Activated CD8-positive, alpha-beta T cell treated with anti-CD3 and anti-CD28 coated beads, Interleukin-2, amount 10 ng/mL, durations not matched to agents 7 days and 5 days (primary cell): ENCODE data around the gene NFATC4. TPM values are rescaled to one million over a fixed set of nuclear protein-coding genes. Genes with fewer than 3 reads are reported as not detected.

Source experiments
- ATAC-seq: fragments of 150-1000 bp; cut with Tn5 transposase; one replicate; pipeline ENCODE4 v1.10.0; 2021; ENCODE audit warnings: moderate library complexity
- CTCF ChIA-PET: fragments of 350-600 bp; sonication (Branson Sonifier 250); formaldehyde crosslinking; loops from one replicate; lab custom pipeline; 2021; ENCODE audit warnings: antibody characterized with exemption; lab: Charles Lee
- POLR2A ChIA-PET: fragments of 350-600 bp; sonication (Branson Sonifier 250); formaldehyde crosslinking; loops from one replicate; lab custom pipeline; 2021; ENCODE audit warnings: antibody characterized with exemption; lab: Charles Lee
- DNase-seq: peaks from one replicate; pipeline ENCODE4 v3.0.0-alpha.2; 2020
- H3K27ac Mint-ChIP-seq: one replicate; pipeline ENCODE4 v1.8.0; 2021; ENCODE audit warnings: mild to moderate bottlenecking, mixed read lengths
- H3K27me3 Mint-ChIP-seq: one replicate; pipeline ENCODE4 v1.8.0; 2021; ENCODE audit warnings: low read depth, mixed read lengths
- H3K36me3 Mint-ChIP-seq: one replicate; pipeline ENCODE4 v1.8.0; 2021; ENCODE audit warnings: low read depth, mixed read lengths
- H3K4me1 Mint-ChIP-seq: one replicate; pipeline ENCODE4 v1.8.0; 2021; ENCODE audit warnings: low read depth, mixed read lengths
- H3K4me3 Mint-ChIP-seq: one replicate; pipeline ENCODE4 v1.8.0; 2021; ENCODE audit warnings: mild to moderate bottlenecking, mixed read lengths
- H3K9me3 Mint-ChIP-seq: one replicate; pipeline ENCODE4 v1.8.0; 2022; ENCODE audit warnings: mixed read lengths; ENCODE audit not compliant: insufficient read depth
- total RNA-seq, 2 experiments: library from RNA; stranded (reverse); gene quantifications; one replicate each; pipeline ENCODE4 v1.2.3, GENCODE V29; 2021

NFATC4 gene
- total RNA-seq, 2 experiments from 2014 or later: not detected

DNA sequence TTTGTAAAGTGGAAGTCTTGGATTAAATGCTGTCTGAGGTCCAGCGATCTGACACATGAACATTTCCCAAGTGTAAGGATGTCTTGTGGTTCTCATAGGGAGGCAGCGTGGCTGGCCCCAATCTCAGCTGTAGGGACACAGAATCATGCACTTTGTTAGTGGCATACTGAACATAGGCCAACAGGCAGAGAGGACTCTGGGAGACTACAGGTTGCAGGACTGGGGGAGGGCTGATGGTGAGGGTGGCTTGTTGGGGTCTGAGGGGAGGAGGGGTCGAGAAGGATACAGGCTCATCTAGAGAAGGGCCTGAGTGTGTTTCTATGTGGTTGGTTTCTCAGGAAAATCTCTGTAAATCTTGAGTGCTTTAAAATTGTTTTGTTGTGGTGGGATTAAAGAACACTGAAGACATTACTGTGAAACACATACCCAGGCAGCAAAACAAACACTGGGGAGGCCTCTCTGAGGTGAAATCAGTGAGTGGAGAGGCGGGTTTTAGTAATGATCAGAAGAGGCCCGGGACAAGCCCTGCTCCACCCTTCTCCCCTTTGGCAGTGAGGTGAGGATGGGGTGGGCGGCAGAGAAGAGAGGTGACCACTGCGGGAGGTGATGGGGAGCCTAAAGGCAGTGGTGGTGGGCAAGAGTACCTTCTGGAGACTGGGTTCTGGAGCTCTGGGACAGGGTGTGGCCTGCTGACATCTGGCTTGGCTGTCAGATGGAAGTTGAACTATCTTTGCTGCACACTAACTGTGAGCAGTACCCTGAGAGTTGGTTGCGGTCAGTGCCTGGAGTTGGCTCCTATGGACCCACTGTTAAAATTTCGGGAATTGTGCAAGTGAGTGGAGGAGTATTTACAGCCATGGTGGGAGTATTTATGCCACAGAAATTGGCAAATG lies 34.1 kb downstream of the NFATC4 start:
- POLR2A ChIA-PET: no interaction called here
- CTCF ChIA-PET: no interaction called here
- DNase-seq: no peak
- no peak for ATAC-seq
- H3K27me3 Mint-ChIP-seq: peaks cover 51% of the 10 kb centered on the region
- H3K27ac Mint-ChIP-seq: no peak overlapping the region
- H3K9me3 Mint-ChIP-seq: no peaks in the 10 kb centered on the region
- no peaks in the 10 kb centered on the region for H3K36me3 Mint-ChIP-seq
- no peak overlapping the region for H3K4me3 Mint-ChIP-seq
- peaks cover 4% of the 10 kb centered on the region for H3K4me1 Mint-ChIP-seq

DNA sequence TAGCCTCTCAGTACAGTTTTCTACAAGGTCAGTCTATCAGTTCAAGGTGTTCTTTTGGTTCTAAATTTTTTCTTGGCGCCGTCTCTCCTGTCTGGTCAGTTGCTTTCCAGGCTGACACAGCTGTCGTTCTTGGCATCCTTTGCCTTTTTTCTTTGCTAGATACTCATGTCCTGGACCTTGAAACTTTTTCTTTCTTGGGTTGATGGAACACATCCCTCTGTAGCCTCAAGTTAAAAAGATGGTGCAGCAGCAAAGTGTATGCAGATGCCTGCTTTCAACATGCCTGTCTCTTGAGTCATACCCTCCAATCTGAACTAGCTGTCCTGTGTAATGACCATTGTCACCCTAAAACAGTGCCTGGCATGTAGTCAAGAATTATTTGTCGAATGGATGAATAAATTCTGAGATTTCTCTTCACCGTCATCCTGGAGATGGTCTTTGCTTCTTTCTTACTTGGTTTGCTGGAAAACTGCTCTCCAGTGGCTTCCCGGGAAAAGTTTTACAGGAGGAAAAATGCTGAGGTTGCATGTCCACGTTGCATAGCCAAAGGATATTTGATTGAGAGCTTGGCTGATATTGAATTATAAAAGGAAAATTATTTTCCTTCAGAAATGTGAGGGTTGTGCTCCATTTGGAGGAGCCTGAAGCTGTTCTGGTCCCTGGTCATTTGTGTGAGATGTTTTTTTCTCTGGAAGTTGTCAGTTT lies 35.5 kb downstream of the NFATC4 start:
- ATAC-seq (no peak), DNase-seq (no peak)
- Mint-ChIP-seq H3K27ac (no peak overlapping the region), H3K4me3 (no peak overlapping the region), H3K9me3 (no peaks in the 10 kb centered on the region), H3K36me3 (no peaks in the 10 kb centered on the region), H3K4me1 (peaks cover 4% of the 10 kb centered on the region), H3K27me3 (peaks cover 43% of the 10 kb centered on the region)
- ChIA-PET CTCF (no interaction called here), POLR2A (interaction anchor here (1.0 kb wide), 1 partner anchor 26 kb away, joined by 4 read pairs; the partner anchor contains the start of genes CBLN3 and KHNYN)

DNA sequence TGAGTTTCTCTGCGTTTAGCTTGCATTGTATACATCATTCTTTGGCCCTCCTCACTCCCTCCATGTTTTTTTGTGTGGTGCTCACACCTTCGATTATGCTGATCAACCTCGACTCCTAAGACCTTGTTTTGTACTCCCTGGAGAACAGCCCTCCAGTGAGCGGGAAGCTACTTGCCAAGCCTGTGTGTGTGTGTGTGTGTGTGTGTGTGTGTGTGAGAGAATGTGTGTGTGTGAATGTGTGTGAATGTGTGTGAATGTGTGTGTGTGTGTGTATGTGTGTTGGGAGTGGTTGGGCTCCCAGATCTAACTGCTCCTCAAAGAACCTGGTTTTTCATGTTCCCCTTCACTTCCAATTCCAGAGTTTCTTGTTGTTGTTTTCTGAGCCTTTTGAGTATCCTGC lies 36.8 kb downstream of the NFATC4 start:
- peaks cover 39% of the 10 kb centered on the region for H3K27me3 Mint-ChIP-seq

DNA sequence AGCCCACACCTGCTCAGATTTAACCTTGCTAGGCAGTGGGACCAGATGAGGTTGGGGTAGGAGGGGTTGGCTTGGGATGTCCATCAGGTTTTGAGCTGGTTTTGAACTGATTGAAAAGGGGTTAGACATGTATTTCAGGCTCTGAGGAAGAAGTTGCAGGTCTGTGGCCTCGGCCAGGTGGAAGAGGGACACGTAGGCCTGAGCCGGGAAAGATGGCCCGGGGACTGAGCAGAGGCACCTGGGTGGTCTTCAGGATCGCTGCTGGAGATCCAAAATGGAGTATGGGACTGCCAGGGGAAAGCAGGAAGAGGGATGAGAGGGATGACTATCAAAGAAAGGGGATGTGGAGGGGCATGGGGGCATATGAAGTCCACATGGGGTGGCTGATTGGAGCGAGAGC lies 38.4 kb downstream of the NFATC4 start:
- H3K4me3 Mint-ChIP-seq: no peak overlapping the region
- no peak for ATAC-seq
- CTCF ChIA-PET: interaction anchor here (0.5 to 2.1 kb wide), 4 partner anchors 10 to 74 kb away, joined by 3 to 10 read pairs (median 4); no protein-coding TSS in a partner anchor
- H3K9me3 Mint-ChIP-seq: no peaks in the 10 kb centered on the region
- peaks cover 34% of the 10 kb centered on the region for H3K27me3 Mint-ChIP-seq
- no peak overlapping the region for H3K27ac Mint-ChIP-seq
- no peak for DNase-seq
- POLR2A ChIA-PET: interaction anchor here (1.6 kb wide), 1 partner anchor 24 kb away, joined by 10 read pairs; the partner anchor contains the start of genes CBLN3 and KHNYN
- no peaks in the 10 kb centered on the region for H3K36me3 Mint-ChIP-seq
- no peaks in the 10 kb centered on the region for H3K4me1 Mint-ChIP-seq

More for the DNA sequence above, 36.8 kb downstream of the NFATC4 start:
- ATAC-seq (no peak), DNase-seq (no peak)
- H3K4me1 Mint-ChIP-seq: no peaks in the 10 kb centered on the region
- ChIA-PET POLR2A (no interaction called here), CTCF (interaction anchor here (0.8 kb wide), 1 partner anchor 18 kb away, joined by 3 read pairs; no protein-coding TSS in a partner anchor)
- H3K9me3 Mint-ChIP-seq: no peaks in the 10 kb centered on the region
- no peak overlapping the region for H3K4me3 Mint-ChIP-seq
- no peak overlapping the region for H3K27ac Mint-ChIP-seq
- no peaks in the 10 kb centered on the region for H3K36me3 Mint-ChIP-seq

DNA sequence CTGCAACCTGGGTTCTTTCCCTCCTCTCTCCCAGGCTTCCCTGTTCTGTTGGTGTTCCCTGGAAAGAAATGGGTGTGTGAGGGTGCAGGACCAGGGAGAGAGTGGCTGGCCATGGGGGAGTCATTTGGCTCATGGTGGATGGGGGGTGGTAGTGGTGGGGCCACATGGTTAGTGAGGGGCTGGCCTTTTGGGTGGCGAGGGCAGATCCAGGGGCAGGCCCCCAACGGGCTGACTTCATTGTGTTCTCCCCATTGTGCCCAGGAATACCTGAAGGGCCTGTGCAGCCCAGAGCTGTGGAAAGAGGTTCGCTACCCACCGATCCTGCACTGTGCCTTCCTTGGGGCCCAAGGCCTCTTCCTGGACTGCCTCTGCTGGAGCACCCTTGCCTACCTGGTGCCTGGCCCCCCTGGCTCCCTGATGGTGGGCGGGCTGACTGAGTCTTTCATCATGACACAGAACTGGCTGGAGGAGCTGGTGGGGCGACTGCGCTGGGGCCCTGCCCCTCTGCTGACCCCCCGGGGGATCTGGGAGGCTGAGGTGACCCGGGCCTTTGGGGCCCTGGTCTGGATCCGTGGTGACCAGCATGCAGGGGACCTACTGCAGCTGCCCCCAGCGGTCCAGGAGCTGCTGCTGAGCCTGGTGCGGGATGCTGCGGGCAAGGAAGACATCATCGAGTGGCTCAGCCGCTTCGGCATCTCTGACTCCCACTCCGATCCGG lies 39.8 kb downstream of the NFATC4 start:
- DNase-seq (no peak), ATAC-seq (no peak)
- Mint-ChIP-seq H3K4me1 (no peaks in the 10 kb centered on the region), H3K4me3 (no peak overlapping the region), H3K9me3 (no peaks in the 10 kb centered on the region), H3K36me3 (no peaks in the 10 kb centered on the region), H3K27ac (no peak overlapping the region), H3K27me3 (peaks cover 24% of the 10 kb centered on the region)
- CTCF ChIA-PET: interaction anchor here (0.9 to 1.6 kb wide), 2 partner anchors 11 to 16 kb away, joined by 3 to 4 read pairs; no protein-coding TSS in a partner anchor
- POLR2A ChIA-PET: no interaction called here

DNA sequence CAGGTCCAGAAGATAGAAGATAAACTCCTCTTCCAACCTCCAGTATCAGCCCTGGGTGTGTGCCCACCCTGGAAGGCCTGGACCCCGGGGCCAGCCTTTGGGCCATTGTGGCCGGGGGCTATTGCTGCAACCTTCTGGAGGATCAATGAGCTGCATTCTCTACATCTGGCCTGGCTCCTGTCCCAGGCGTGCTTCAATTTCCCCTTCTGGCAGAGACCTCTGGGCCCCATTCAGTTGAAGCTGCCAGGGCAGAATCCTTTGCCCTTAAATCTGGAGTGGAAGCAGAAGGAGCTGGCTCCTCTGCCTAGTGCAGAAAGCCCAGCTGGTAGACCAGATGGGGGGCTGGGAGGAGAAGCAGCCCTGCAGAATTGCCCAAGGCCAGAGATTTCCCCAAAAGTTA lies 40.8 kb downstream of the NFATC4 start:
- no peaks in the 10 kb centered on the region for H3K9me3 Mint-ChIP-seq
- H3K4me1 Mint-ChIP-seq: no peaks in the 10 kb centered on the region
- ChIA-PET POLR2A (interaction anchor here (1.1 kb wide), 1 partner anchor 21 kb away, joined by 6 read pairs; the partner anchor contains the start of gene KHNYN), CTCF (interaction anchor here (1.6 to 1.8 kb wide), 4 partner anchors 10 to 75 kb away, joined by 3 to 10 read pairs (median 8); no protein-coding TSS in a partner anchor)
- no peak overlapping the region for H3K4me3 Mint-ChIP-seq
- DNase-seq: no peak
- ATAC-seq: no peak
- H3K27me3 Mint-ChIP-seq: peaks cover 14% of the 10 kb centered on the region
- no peak overlapping the region for H3K27ac Mint-ChIP-seq
- no peaks in the 10 kb centered on the region for H3K36me3 Mint-ChIP-seq

DNA sequence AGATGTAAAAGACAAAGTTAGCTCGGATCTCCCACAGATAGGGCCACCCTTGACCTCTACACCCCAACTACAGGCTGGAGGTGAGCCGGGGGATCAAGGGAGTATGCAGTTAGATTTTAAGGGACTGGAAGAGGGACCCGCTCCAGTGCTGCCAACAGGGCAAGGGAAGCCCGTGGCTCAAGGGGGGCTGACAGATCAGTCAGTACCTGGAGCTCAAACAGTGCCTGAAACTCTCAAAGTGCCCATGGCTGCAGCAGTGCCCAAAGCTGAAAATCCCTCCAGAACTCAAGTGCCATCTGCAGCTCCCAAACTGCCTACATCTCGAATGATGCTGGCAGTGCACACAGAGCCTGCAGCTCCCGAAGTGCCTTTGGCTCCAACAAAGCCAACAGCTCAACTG lies 41.2 kb downstream of the NFATC4 start:
- Mint-ChIP-seq H3K27me3 (peaks cover 9% of the 10 kb centered on the region), H3K4me1 (no peaks in the 10 kb centered on the region), H3K4me3 (no peak overlapping the region), H3K27ac (no peak overlapping the region), H3K36me3 (no peaks in the 10 kb centered on the region), H3K9me3 (no peaks in the 10 kb centered on the region)
- ChIA-PET CTCF (interaction anchor here (1.4 to 1.8 kb wide), 5 partner anchors 9 to 76 kb away, joined by 3 to 10 read pairs (median 5); no protein-coding TSS in a partner anchor), POLR2A (interaction anchor here (1.1 kb wide), 1 partner anchor 21 kb away, joined by 6 read pairs; the partner anchor contains the start of gene KHNYN)
- DNase-seq (no peak), ATAC-seq (no peak)

DNA sequence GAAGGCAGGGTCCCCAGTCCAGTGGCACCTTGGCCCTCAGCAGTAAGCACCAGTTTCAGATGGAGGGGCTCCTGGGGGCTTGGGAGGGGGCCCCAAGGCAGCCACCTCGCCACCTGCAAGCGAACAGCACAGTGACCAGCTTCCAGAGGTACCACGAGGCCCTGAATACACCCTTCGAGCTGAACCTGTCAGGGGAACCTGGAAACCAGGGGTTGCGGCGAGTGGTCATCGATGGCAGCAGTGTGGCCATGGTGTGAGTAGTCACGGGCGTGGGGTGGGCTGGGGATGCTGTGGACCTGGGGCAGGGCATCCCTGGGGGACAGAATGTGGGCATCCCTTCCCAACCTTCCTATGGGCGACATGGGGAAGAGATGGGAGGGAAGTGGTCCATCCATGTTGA lies 42.0 kb downstream of the NFATC4 start:
- POLR2A ChIA-PET: interaction anchor here (1.1 kb wide), 1 partner anchor 20 kb away, joined by 6 read pairs; the partner anchor contains the start of gene KHNYN
- Mint-ChIP-seq H3K4me1 (no peaks in the 10 kb centered on the region), H3K4me3 (no peak overlapping the region), H3K9me3 (no peaks in the 10 kb centered on the region), H3K27ac (no peak overlapping the region), H3K27me3 (peaks cover 2% of the 10 kb centered on the region), H3K36me3 (no peaks in the 10 kb centered on the region)
- no peak for DNase-seq
- no peak for ATAC-seq
- CTCF ChIA-PET: interaction anchor here (1.2 to 1.8 kb wide), 6 partner anchors 21 to 77 kb away, joined by 3 to 10 read pairs (median 4); no protein-coding TSS in a partner anchor

DNA sequence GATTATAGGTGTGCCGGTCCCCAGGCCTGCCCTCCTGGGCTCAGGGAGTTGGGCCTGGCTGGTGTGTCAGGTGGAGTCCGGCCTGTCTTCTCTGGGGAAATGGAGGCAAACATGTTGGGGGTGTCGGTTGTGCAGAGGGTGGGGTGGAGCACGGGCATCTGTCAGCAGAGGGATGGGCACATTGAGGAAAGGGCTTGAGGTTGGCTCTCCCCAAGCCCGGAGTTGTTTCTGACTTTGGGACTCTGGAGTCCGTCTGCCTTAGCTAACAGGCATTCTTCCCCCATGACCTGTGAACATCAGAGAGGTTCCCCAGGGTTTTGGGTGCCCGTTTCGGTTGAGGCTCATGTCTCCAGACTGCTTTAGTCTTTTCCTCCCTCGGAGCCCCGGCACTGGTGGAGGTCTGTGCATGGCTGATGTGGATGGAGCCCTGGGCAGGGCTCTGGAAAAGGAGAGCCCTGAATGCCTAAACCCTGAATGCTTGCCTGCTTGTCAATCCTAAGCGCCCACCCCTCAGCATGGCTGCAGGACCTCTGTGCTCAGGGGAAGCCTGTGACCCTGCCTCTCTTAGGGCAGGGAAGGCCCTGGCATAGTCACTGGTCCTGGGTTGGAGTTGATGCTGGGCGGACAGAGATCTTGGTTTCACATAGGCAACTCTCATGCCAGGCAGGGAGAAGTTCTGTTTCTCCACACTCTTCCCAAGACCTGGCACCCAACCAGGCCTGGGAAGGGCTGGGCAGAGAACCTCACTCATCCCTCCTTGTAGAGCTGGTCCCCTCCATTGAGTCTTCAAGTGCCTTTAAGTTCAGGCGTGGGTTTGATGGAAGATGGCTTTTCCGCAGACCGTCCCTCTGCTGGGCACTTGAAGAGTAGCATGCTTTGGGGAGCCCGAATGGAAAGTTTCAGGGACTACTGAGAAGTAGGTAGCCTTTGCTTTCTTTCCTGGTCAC lies 43.7 kb downstream of the NFATC4 start:
- Mint-ChIP-seq H3K9me3 (no peaks in the 10 kb centered on the region), H3K27me3 (no peaks in the 10 kb centered on the region), H3K4me3 (no peak overlapping the region), H3K27ac (no peak overlapping the region), H3K36me3 (no peaks in the 10 kb centered on the region), H3K4me1 (no peaks in the 10 kb centered on the region)
- ATAC-seq: peak; percentile 73
- DNase-seq: peak; percentile 47
- CTCF ChIA-PET: interaction anchor here (1.3 to 3.1 kb wide), 5 partner anchors 15 to 78 kb away, joined by 3 to 18 read pairs (median 3); no protein-coding TSS in a partner anchor
- POLR2A ChIA-PET: no interaction called here

DNA sequence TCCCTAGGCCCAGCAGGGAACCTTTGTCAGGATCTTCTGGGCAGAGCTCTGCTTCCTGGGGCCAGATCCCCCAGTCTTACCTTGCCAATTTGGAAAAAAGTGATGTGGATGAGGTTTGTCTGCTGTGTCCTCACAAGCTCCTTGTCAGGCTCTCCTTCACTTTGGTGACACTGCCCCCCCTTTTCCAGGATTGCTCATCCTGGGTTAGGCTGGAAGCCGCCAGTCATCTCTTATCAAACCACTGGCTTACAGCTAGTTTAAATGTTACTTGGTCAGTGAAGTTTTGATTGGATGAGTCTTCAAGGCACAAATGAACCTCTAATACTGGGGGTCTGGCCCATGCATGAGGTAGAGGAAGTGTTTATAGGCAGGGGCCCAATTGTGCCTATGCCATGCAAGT lies 46.1 kb downstream of the NFATC4 start:
- H3K27ac Mint-ChIP-seq: no peak overlapping the region
- DNase-seq (no peak), ATAC-seq (no peak)
- H3K4me3 Mint-ChIP-seq: no peak overlapping the region
- POLR2A ChIA-PET: interaction anchor here (0.9 kb wide), 1 partner anchor 143 kb away, joined by 3 read pairs; the partner anchor contains the start of gene RABGGTA
- H3K36me3 Mint-ChIP-seq: no peaks in the 10 kb centered on the region
- no peaks in the 10 kb centered on the region for H3K9me3 Mint-ChIP-seq
- no peaks in the 10 kb centered on the region for H3K4me1 Mint-ChIP-seq
- CTCF ChIA-PET: interaction anchor here (1.0 to 3.1 kb wide), 4 partner anchors 9 to 81 kb away, joined by 4 to 18 read pairs (median 8); no protein-coding TSS in a partner anchor
- peaks cover 5% of the 10 kb centered on the region for H3K27me3 Mint-ChIP-seq
